Loucy (cell line): Measurements from ENCODE around the gene NCDN.

ENCODE experiments used
- H2AFZ ChIP-seq: fragments of 200-600 bp; sonication (generic); 2 replicates; pipeline ENCODE4 v1.6.0; 2016; ENCODE audit warnings: antibody characterized with exemption, mild to moderate bottlenecking, low read length, moderate library complexity
- H3F3A ChIP-seq: fragments of 200-600 bp; 2 replicates; pipeline ENCODE4 v1.6.0; 2016; ENCODE audit warnings: antibody characterized with exemption, low read depth, mild to moderate bottlenecking
- H3K27me3 ChIP-seq: fragments of 200-600 bp; sonication (generic); 2 replicates; pipeline ENCODE4 v1.6.1; 2014; ENCODE audit warnings: low read length, mild to moderate bottlenecking; ENCODE audit not compliant: insufficient read depth, poor library complexity, severe bottlenecking
- H3K36me3 ChIP-seq: fragments of 200-600 bp; sonication (generic); 2 replicates; pipeline ENCODE4 v1.6.1; 2016; ENCODE audit warnings: low read length; ENCODE audit not compliant: insufficient read depth
- H3K4me1 ChIP-seq: fragments of 200-600 bp; sonication (generic); 2 replicates; pipeline ENCODE4 v1.5.1; 2014; ENCODE audit warnings: low read length, mild to moderate bottlenecking; ENCODE audit not compliant: insufficient read depth, poor library complexity, severe bottlenecking
- H3K4me2 ChIP-seq: fragments of 200-600 bp; sonication (generic); 2 replicates; pipeline ENCODE4 v1.6.0; 2014; ENCODE audit warnings: antibody characterized with exemption, low read length, low read depth, mild to moderate bottlenecking; ENCODE audit not compliant: poor library complexity, severe bottlenecking
- H3K4me3 ChIP-seq: fragments of 200-600 bp; sonication (generic); 2 replicates; pipeline ENCODE4 v1.5.1; 2014; ENCODE audit warnings: low read length, mild to moderate bottlenecking, mixed read lengths; ENCODE audit not compliant: poor library complexity, severe bottlenecking
- H3K79me2 ChIP-seq: fragments of 200-600 bp; sonication (generic); 2 replicates; pipeline ENCODE4 v1.6.1; 2014; ENCODE audit warnings: low read length; ENCODE audit not compliant: insufficient read depth
- H3K9ac ChIP-seq: fragments of 200-600 bp; sonication (generic); 2 replicates; pipeline ENCODE4 v1.6.0; 2014; ENCODE audit warnings: mild to moderate bottlenecking, low read depth, low read length, moderate library complexity; ENCODE audit not compliant: poor library complexity, severe bottlenecking
- H3K9me2 ChIP-seq: fragments of 200-600 bp; sonication (generic); replicated peaks from 2 replicates; pipeline ENCODE4 v1.6.1; 2016; ENCODE audit warnings: low read depth, low read length, mixed read lengths
- H3K9me3 ChIP-seq: fragments of 200-600 bp; sonication (generic); 2 replicates; pipeline ENCODE4 v1.6.1; 2014; ENCODE audit warnings: mild to moderate bottlenecking, antibody characterized with exemption, low read length, low read depth; ENCODE audit not compliant: insufficient read depth
- H4K20me1 ChIP-seq: fragments of 200-600 bp; sonication (generic); 2 replicates; pipeline ENCODE4 v1.6.0; 2014; ENCODE audit warnings: antibody characterized with exemption, low read length, mild to moderate bottlenecking; ENCODE audit not compliant: insufficient read depth, poor library complexity, severe bottlenecking
- CTCF ChIP-seq: fragments of 200-600 bp; sonication (generic); conservative IDR thresholded peaks from 2 replicates; pipeline ENCODE4 v1.5.1; 2014; ENCODE audit warnings: mild to moderate bottlenecking, antibody characterized with exemption, low read length
- EZH2phosphoT487 ChIP-seq: fragments of 200-600 bp; IDR thresholded peaks from 2 replicates; pipeline ENCODE4 v1.6.1; 2018; ENCODE audit warnings: antibody characterized with exemption, mild to moderate bottlenecking, moderate library complexity, borderline replicate concordance

The NCDN gene

GRCh38 chr1:35555212-35555584 lies 2.4 kb upstream of the NCDN start:
- Histone ChIP-seq H4K20me1 (peaks cover 18% of the 10 kb centered on the region), H3K4me1 (peaks cover 34% of the 10 kb centered on the region), H3K4me2 (peak overlapping the region; percentile 88), H3K27me3 (no peaks in the 10 kb centered on the region), H3K9me2 (no peaks in the 10 kb centered on the region), H3F3A (no peaks in the 10 kb centered on the region), H3K9ac (peak overlapping the region; percentile 34), H3K9me3 (no peaks in the 10 kb centered on the region), H2AFZ (no peak overlapping the region), H3K4me3 (peak overlapping the region; percentile 81), H3K36me3 (peaks cover 5% of the 10 kb centered on the region; the same call in 1 of the 2 replicates), H3K79me2 (peaks cover 52% of the 10 kb centered on the region)
- TF ChIP-seq EZH2phosphoT487 (no peak), CTCF (no peak)

GRCh38 chr1:35555601-35556477 lies 1.8 kb upstream of the NCDN start:
- Histone ChIP-seq H3K4me3 (peak overlapping the region; percentile 81), H3K4me1 (peaks cover 34% of the 10 kb centered on the region), H3K9me3 (no peaks in the 10 kb centered on the region), H3F3A (no peaks in the 10 kb centered on the region), H3K9me2 (no peaks in the 10 kb centered on the region), H4K20me1 (peaks cover 18% of the 10 kb centered on the region), H3K36me3 (peaks cover 5% of the 10 kb centered on the region; the same call in 1 of the 2 replicates), H2AFZ (no peak overlapping the region), H3K9ac (peak overlapping the region; percentile 86), H3K27me3 (no peaks in the 10 kb centered on the region), H3K4me2 (peak overlapping the region; percentile 88), H3K79me2 (peaks cover 54% of the 10 kb centered on the region)
- no peak for TF ChIP-seq EZH2phosphoT487
- TF ChIP-seq CTCF = no peak

GRCh38 chr1:35556484-35557117 lies 998 bp upstream of the NCDN start:
- Histone ChIP-seq H3K9ac (peak overlapping the region; percentile 86), H2AFZ (peak overlapping the region; percentile 99), H3K27me3 (no peaks in the 10 kb centered on the region), H3K4me1 (peaks cover 41% of the 10 kb centered on the region), H3K9me3 (no peaks in the 10 kb centered on the region), H3F3A (no peaks in the 10 kb centered on the region), H3K79me2 (peaks cover 58% of the 10 kb centered on the region), H3K36me3 (peaks cover 5% of the 10 kb centered on the region; the same call in 1 of the 2 replicates), H3K4me3 (peak overlapping the region; percentile 81), H4K20me1 (peaks cover 18% of the 10 kb centered on the region), H3K9me2 (no peaks in the 10 kb centered on the region), H3K4me2 (peak overlapping the region; percentile 88)
- TF ChIP-seq CTCF = no peak
- TF ChIP-seq EZH2phosphoT487 = no peak
